T-helper 1 cell treated with Interleukin-12 subunit alpha and Interleukin-12 subunit beta and Interleukin-4 antibody, amounts not matched to agents 30 μg/mL and 1 μg/mL, for 36 hours (primary cell): Measurements from ENCODE around the gene NDRG4.

Experiments used
- H3K27ac Mint-ChIP-seq: one replicate; pipeline ENCODE4 v1.8.0; 2021; ENCODE audit warnings: mild to moderate bottlenecking, mixed read lengths
- H3K27me3 Mint-ChIP-seq: one replicate; pipeline ENCODE4 v1.8.0; 2021; ENCODE audit warnings: low read depth, mixed read lengths
- H3K36me3 Mint-ChIP-seq: one replicate; pipeline ENCODE4 v1.8.0; 2021; ENCODE audit warnings: low read depth, mixed read lengths
- H3K4me1 Mint-ChIP-seq: one replicate; pipeline ENCODE4 v1.8.0; 2021; ENCODE audit warnings: low read depth, mixed read lengths
- H3K4me3 Mint-ChIP-seq: one replicate; pipeline ENCODE4 v1.8.0; 2021; ENCODE audit warnings: mild to moderate bottlenecking, moderate library complexity, mixed read lengths
- H3K9me3 Mint-ChIP-seq: one replicate; pipeline ENCODE4 v1.8.0; 2021; ENCODE audit warnings: mixed read lengths

The NDRG4 gene

GRCh38 chr16:58499615-58500351 lies at the start of gene NDRG4:
NDRG4 (plus strand) TSS chr16:58500143; CDS start chr16:58500249, 106 bp downstream.
- Mint-ChIP-seq H3K4me3 (peak within 1 kb of the TSS; percentile 75), H3K9me3 (no peaks in the 10 kb centered on the region), H3K27me3 (no peaks in the 10 kb centered on the region), H3K4me1 (peaks cover 12% of the 10 kb centered on the region), H3K36me3 (no peaks in the 10 kb centered on the region), H3K27ac (no peak within 1 kb of the TSS)

GRCh38 chr16:58450590-58450989 lies 49.4 kb upstream of the NDRG4 start:
- H3K4me1 Mint-ChIP-seq: peaks cover 3% of the 10 kb centered on the region
- H3K27me3 Mint-ChIP-seq: peaks cover 11% of the 10 kb centered on the region
- no peaks in the 10 kb centered on the region for H3K9me3 Mint-ChIP-seq
- H3K36me3 Mint-ChIP-seq: no peaks in the 10 kb centered on the region
- no peak overlapping the region for H3K27ac Mint-ChIP-seq
- H3K4me3 Mint-ChIP-seq: no peak overlapping the region

- H3K4me3 Mint-ChIP-seq: no peak overlapping the region
- peaks cover 3% of the 10 kb centered on the region for H3K4me1 Mint-ChIP-seq
- no peaks in the 10 kb centered on the region for H3K9me3 Mint-ChIP-seq
- peaks cover 12% of the 10 kb centered on the region for H3K27me3 Mint-ChIP-seq
- H3K27ac Mint-ChIP-seq: no peak overlapping the region
- H3K36me3 Mint-ChIP-seq: no peaks in the 10 kb centered on the region
These were observed 48.7 kb upstream of the NDRG4 start for GRCh38 chr16:58451265-58451689.

DNA sequence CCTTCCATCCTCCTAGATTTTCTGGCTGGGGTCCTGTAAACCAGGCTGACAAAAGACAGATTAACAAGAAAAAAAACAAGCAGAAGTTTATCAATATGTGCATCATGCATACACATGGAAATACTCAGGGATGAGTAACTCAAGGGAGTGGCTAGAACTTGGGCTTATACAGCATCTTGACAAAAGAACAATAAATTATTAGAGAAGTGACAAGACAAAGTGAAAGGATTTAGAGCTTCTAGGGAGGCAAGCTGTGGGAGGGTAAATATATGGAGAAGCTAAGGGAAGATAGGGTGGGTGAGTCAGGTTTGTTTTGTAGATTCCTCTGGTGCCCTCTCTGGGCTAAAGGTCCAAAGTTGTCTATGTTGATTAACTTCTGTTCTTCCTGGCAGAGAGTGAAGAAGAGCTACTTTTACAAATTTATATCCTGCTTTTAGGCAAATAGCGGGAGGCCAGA lies 48.0 kb upstream of the NDRG4 start:
- Mint-ChIP-seq H3K36me3 (no peaks in the 10 kb centered on the region), H3K4me3 (no peak overlapping the region), H3K9me3 (no peaks in the 10 kb centered on the region), H3K27me3 (peaks cover 15% of the 10 kb centered on the region), H3K27ac (no peak overlapping the region), H3K4me1 (peaks cover 3% of the 10 kb centered on the region)

GRCh38 chr16:58452640-58453039 lies 47.3 kb upstream of the NDRG4 start:
- Mint-ChIP-seq H3K27ac (no peak overlapping the region), H3K27me3 (peaks cover 12% of the 10 kb centered on the region)

GRCh38 chr16:58454178-58454577 lies 45.8 kb upstream of the NDRG4 start:
- H3K27ac Mint-ChIP-seq: no peak overlapping the region
- peaks cover 6% of the 10 kb centered on the region for H3K4me1 Mint-ChIP-seq

More at GRCh38 chr16:58452640-58453039, 47.3 kb upstream of the NDRG4 start:
- Mint-ChIP-seq H3K9me3 (no peaks in the 10 kb centered on the region), H3K4me3 (no peak overlapping the region), H3K4me1 (peaks cover 3% of the 10 kb centered on the region), H3K36me3 (no peaks in the 10 kb centered on the region)

DNA sequence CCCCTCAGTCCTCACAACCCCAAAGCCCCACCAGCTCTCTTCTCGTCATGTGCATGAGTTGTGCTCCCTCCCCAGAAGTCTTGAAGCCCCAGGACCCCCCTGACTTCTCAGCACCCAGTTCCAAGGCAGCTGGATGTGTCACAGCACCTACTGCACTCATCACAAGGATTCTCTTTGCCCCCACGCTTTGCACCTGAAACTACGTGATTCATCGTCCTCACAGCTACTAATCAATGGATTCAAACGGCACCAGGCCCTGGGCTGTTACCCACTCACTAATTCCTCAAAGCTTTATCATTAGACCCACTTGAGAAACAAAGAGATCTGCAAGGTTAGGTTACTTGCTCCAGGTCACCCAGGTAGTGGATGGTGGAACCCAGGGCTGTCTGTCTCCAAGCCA lies 45.1 kb upstream of the NDRG4 start:
- no peak overlapping the region for H3K27ac Mint-ChIP-seq
- H3K27me3 Mint-ChIP-seq: peaks cover 9% of the 10 kb centered on the region
- no peaks in the 10 kb centered on the region for H3K9me3 Mint-ChIP-seq
- no peak overlapping the region for H3K4me3 Mint-ChIP-seq
- H3K4me1 Mint-ChIP-seq: peaks cover 11% of the 10 kb centered on the region
- no peaks in the 10 kb centered on the region for H3K36me3 Mint-ChIP-seq

More at GRCh38 chr16:58454178-58454577, 45.8 kb upstream of the NDRG4 start:
- H3K36me3 Mint-ChIP-seq: no peaks in the 10 kb centered on the region
- no peak overlapping the region for H3K4me3 Mint-ChIP-seq
- no peaks in the 10 kb centered on the region for H3K9me3 Mint-ChIP-seq
- peaks cover 9% of the 10 kb centered on the region for H3K27me3 Mint-ChIP-seq

GRCh38 chr16:58455750-58456149 lies 44.2 kb upstream of the NDRG4 start:
- H3K36me3 Mint-ChIP-seq: no peaks in the 10 kb centered on the region
- H3K27me3 Mint-ChIP-seq: peaks cover 12% of the 10 kb centered on the region
- H3K9me3 Mint-ChIP-seq: no peaks in the 10 kb centered on the region
- no peak overlapping the region for H3K4me3 Mint-ChIP-seq
- peaks cover 9% of the 10 kb centered on the region for H3K4me1 Mint-ChIP-seq
- no peak overlapping the region for H3K27ac Mint-ChIP-seq

DNA sequence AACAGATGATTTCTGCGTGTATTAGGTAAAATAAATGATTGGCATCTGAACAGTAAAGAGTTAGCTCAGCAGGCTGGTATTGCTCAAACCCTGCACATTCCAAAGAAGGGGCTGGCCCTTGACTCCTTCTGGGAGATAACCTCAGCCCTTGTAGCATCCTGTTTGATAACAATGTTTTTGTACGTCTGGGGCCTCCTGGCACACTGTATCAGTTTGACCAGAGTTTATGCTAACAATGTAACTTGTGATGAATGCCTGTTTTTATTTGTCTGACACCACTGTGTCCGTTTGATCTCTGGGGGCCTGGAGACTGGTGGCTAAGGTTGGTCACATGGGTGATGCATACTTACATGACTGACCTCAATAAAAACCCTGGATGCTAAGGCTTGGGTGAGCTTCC lies 43.8 kb upstream of the NDRG4 start:
- Mint-ChIP-seq H3K27ac (no peak overlapping the region), H3K9me3 (no peaks in the 10 kb centered on the region), H3K4me3 (no peak overlapping the region)

GRCh38 chr16:58458606-58459343 lies 41.2 kb upstream of the NDRG4 start:
- Mint-ChIP-seq H3K9me3 (no peaks in the 10 kb centered on the region), H3K27ac (peak overlapping the region; percentile 32), H3K4me1 (peaks cover 9% of the 10 kb centered on the region), H3K36me3 (no peaks in the 10 kb centered on the region), H3K4me3 (no peak overlapping the region), H3K27me3 (peaks cover 30% of the 10 kb centered on the region)

More for the DNA sequence above, 43.8 kb upstream of the NDRG4 start:
- Mint-ChIP-seq H3K4me1 (peaks cover 9% of the 10 kb centered on the region), H3K36me3 (no peaks in the 10 kb centered on the region), H3K27me3 (peaks cover 16% of the 10 kb centered on the region)

GRCh38 chr16:58459344-58460218 lies 40.4 kb upstream of the NDRG4 start:
- Mint-ChIP-seq H3K27ac (peak overlapping the region; percentile 32), H3K9me3 (no peaks in the 10 kb centered on the region), H3K27me3 (peaks cover 32% of the 10 kb centered on the region), H3K4me1 (peaks cover 9% of the 10 kb centered on the region), H3K36me3 (no peaks in the 10 kb centered on the region), H3K4me3 (no peak overlapping the region)

DNA sequence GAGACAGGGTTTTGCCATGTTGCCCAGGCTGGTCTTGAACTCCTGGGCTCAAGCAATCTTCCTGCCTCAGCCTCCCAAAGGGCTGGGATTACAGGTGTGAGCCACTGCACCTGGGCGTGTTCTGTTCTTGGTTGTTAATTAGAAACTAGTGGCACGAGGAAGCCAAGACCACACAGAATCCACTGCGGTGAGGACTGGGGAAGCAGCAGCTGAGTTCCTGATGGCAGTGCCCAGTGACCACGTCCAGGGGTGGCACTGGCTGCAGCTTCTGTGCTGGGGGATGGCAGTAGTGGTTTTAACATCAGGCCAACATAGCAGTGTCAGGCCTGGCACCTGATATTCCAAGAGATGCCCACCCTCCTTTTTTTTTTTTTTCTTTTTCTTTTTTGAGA lies 39.7 kb upstream of the NDRG4 start:
- Mint-ChIP-seq H3K9me3 (no peaks in the 10 kb centered on the region), H3K27me3 (peaks cover 38% of the 10 kb centered on the region), H3K36me3 (no peaks in the 10 kb centered on the region), H3K4me3 (no peak overlapping the region), H3K27ac (no peak overlapping the region), H3K4me1 (peaks cover 12% of the 10 kb centered on the region)

- no peaks in the 10 kb centered on the region for H3K36me3 Mint-ChIP-seq
- peaks cover 46% of the 10 kb centered on the region for H3K27me3 Mint-ChIP-seq
- H3K9me3 Mint-ChIP-seq: no peaks in the 10 kb centered on the region
- no peak overlapping the region for H3K27ac Mint-ChIP-seq
- peaks cover 12% of the 10 kb centered on the region for H3K4me1 Mint-ChIP-seq
- no peak overlapping the region for H3K4me3 Mint-ChIP-seq
These were observed 38.9 kb upstream of the NDRG4 start for GRCh38 chr16:58461056-58461455.

- no peaks in the 10 kb centered on the region for H3K36me3 Mint-ChIP-seq
- H3K9me3 Mint-ChIP-seq: no peaks in the 10 kb centered on the region
- H3K4me3 Mint-ChIP-seq: no peak overlapping the region
- no peak overlapping the region for H3K27ac Mint-ChIP-seq
- peaks cover 47% of the 10 kb centered on the region for H3K27me3 Mint-ChIP-seq
- H3K4me1 Mint-ChIP-seq: peaks cover 12% of the 10 kb centered on the region
These were observed 38.3 kb upstream of the NDRG4 start for GRCh38 chr16:58461640-58462039.
